Stimulated activated CD8-positive, alpha-beta memory T cell treated with anti-CD3 and anti-CD28 coated beads, Interleukin-7, amount 100 ng/mL, for 1 hour (primary cell): ENCODE results near the gene AHRR.

Source experiments
- DNase-seq, 2 donors: peaks; one replicate each; pipeline ENCODE4 v3.0.0-alpha.2; 2020; ENCODE audit warnings: low read depth in 2 of 2

Gene AHRR

GRCh38 chr5:428754-429452 is 107.4 kb downstream of the AHRR start:
- no peak for DNase-seq

- DNase-seq = no peak
These were observed 108.1 kb downstream of the AHRR start for GRCh38 chr5:429453-430188.

DNA sequence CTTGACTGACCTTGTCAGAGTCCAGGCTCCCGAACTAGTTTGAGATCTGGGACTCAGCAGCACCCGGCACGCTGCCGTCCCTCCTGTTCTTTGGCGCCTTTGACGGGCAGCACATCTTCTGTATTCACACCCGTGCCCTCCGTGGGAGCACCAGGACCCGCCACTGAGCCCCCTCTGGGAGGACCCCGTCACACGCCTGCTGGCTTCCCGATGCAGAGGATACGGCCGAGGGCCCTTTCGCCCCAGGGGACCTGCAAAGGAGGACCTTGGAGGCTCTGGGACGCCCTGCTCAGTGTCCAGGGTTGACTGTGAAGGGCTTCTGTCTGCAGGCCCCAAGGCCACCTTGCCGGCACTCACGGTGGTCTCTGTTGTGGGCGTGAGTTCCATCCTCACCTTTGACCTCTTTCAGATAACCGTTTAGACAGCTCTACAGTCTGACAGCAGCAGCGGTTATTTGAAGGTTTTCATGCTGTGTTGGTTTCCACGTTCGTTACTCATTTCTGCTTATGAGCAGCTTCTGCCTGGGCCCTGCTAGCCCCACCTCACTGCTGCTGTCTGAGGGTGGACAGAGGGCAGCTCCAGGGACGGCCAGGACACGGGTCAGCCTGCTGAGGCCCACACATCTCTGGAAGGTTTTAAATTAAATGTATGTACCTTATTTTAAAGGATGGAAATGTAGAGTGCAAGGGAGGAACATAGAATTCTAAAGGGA is 108.9 kb downstream of the AHRR start:
- no peak for DNase-seq

DNA sequence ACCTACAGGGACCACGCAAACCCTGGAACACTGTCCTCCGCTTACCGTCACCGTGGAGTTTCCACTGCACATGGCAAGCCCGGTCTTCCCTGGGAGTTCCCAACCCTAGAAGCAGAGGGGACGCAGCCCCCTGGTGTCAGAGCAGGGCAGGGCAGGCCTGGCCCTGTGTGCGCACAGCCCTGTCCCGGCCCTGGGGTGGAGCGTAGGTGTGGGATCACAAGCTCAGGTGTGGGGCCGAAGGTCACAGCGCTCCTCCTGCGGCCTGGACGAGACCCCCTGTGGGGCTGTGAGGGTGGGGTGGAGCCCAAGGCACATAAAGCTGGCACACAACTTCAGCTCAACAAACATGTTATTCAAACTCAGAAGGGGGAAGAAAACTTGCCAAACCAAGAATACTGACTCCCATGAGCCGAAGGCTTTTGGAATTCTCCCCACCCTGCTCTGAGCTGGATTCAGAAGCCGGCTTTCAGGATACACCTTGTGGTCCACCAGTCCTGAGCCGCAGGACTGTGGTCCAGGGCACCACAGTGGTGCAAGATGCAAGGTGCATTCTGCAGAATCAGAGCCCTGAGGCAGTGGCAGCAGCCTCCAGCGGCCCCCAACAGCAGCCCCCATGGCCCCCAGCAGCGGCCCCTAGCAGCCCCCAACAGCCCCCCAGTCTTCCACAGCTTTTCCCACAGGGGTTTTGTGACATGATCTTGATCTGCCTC is 109.6 kb downstream of the AHRR start:
- DNase-seq = peak in 1 of 2 donors; percentile 10

- DNase-seq = no peak
These were observed 110.2 kb downstream of the AHRR start for GRCh38 chr5:431711-432050.

DNA sequence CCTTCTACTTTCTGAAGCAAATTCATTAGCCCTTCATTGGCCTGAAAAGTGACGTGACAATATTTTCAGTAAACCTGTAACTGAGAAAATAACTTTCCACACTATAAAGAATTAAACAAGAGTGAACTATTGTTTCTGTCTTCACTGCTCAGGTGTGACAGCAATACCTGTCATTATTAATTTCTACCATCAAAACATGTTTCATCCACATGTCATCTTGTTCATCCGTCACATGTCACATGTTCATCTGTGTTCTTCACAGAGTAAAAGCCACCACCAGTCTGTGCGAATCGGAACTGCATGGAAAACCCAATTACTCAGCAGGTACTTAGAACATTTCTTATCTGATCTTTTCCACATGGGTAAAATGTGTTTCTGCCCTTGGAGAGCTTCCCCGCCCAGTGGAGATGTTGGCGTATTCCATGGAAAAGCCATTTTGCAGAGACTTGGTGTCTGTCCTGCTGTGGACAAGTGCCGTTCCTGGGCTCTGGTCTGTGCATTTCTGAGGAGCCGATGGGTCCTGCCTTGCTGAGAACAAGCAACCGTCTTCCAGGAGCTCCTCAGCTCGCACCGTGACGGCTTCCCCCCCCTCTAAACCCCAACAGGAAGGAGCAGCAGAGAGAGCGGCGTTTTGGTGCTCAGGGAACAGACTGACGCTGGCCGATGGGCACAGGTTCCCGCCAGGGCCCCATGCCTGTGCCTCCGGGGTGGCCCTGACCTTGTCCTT is 110.8 kb downstream of the AHRR start:
- no peak for DNase-seq

- DNase-seq = no peak
These were observed 111.6 kb downstream of the AHRR start for GRCh38 chr5:432928-433791.

- DNase-seq = no peak
These were observed 112.3 kb downstream of the AHRR start for GRCh38 chr5:433836-434235.

DNA sequence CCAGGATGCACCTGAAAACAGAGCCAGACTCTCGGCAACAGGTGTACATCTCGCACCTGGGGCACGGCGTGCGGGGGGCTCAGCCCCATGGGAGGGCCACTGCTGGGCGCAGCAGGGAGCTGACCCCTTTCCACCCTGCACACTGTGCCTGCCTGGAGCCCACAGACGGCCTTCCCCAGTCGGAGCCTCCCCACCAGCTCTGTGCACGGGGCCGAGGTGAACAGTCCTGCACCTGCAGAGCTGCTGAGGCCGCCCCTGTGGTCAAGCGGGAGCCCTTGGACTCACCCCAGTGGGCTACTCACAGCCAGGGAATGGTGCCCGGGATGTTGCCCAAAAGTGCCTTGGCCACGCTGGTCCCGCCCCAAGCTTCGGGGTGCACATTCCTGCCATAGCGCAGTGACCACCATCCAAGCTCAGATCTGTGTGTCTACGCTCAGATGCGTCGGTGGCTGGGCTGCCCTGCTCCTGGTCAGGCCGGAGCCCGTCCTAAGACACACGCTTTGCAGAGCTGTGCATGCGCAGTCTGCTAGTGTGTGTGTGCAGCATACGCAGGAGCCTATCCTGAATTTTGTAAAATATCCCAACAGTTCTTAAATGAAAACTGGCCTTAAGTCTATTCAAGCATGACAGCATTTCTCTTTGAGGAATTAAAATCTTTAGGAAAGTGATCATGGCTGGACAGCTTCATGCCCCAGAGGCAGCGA is 113.1 kb downstream of the AHRR start:
- no peak for DNase-seq

DNA sequence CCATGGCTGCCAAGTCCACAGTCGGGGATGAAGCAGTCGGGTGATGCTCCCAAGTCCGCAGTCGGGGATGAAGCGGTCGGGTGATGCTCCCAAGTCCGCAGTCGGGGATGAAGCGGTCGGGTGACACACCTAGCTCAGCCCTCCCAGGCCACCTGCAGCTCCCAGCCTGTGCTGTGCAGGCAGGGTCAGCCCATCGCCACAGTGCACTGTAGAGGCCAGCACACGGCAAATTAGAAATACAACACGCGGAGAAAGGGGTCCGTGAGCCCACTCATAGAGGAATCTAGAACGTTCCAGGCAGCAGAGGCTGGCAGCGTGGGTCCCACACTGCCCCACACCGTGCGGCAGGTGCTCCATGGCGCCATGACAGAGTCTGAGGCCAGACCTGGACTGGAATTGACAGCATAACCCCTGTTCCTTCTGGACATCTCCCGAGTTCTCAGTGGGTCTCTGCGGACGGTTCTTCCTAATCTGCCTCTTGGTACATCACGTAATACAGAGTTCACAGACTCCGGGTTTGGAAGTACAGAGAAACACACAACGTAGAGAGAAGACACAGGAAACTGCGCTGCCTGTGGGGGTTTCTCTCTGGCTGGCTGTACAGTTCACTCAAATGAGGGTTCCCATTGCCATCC is 113.8 kb downstream of the AHRR start:
- DNase-seq = no peak

DNA sequence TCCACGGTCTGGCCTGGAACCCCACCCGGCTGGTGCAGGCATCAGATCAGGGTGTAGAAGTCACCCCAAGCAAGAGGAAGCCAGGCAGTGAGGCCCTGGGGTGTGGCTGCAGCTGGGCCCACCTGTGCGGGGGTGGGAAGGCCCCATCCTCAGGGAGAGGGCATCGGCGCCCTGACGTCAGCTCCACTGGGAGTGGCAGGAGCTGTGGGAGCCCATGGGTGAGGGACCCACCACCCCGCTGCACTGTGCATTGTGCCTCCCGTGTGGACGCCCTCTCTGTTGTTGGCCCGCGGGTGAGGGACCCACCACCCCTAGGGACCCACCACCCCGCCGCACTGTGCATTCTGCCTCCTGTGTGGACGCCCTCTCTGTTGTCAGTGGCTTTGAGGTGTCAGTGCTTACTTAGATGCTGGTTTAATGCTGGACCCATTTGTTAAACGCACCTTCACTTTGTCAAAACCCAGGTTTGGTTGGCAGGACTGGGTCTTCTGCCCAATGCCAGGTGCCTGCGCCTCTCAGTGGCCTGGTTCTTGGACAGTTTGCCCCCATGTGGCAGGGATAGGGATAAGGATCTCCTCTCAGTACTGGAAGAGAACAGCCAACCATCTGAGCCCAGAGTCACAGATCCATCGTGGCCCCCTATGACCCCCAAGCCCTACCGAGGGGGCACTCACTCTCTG is 114.6 kb downstream of the AHRR start:
- DNase-seq = no peak

DNA sequence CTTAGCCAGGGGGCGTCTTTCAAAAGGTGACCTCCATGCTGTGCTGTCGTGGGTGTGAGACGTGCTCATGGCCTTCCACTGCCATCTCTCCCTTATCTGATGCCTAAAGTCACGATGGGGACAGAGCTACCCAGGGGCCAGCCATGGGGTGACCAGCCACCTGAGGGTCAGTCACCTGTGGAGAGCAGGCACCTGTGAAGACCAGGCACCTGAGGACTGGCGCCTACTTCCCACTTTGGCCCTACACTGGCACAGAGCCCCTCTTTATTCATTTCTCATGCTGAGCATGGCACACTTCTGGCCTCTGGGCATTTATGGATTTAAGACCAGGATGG is 115.1 kb downstream of the AHRR start:
- no peak for DNase-seq

DNA sequence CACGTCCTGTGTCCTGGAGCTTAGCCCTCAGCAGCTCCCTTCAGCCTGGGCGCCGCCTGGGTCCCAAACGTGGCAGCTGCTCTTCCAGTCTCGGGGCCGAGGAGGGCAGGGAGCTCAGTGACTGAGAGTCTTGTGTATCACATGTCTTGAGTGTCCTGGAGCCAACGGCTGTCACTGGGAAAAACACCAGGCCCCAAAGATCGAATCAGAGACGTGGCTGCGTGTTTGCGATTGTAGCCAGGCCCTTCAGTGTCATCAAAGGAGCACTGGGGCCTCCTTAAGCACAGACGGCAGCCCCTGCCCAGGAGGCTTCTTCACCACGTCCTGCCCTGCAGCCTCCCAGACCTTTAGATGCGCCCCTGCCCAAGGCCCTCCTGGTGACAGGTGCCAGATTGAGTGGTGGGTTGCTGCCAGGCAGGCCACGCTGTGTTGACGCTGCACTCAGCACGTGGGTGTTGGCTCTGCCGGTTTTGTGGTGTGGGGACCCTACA is 115.8 kb downstream of the AHRR start:
- no peak for DNase-seq

GRCh38 chr5:438481-438981 is 117.0 kb downstream of the AHRR start:
- no peak for DNase-seq

DNA sequence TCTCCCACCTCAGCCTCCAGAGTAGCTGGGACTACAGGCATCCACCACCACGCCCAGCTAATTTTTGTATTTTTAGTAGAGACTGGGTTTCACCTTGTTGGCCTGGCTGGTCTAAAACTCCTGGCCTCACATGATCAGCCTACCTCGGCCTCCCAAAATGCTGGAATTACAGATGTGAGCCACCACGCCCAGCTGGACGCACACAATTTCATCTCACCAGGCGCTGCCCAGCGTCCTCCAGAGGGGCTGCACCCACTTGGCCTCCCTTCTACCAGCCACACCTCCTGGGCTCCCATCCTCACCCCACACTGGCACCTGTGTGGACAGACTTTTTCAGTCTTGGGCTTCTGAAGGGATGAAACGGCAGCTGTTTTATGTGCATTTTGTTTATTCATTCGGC is 117.7 kb downstream of the AHRR start:
- DNase-seq = no peak

DNA sequence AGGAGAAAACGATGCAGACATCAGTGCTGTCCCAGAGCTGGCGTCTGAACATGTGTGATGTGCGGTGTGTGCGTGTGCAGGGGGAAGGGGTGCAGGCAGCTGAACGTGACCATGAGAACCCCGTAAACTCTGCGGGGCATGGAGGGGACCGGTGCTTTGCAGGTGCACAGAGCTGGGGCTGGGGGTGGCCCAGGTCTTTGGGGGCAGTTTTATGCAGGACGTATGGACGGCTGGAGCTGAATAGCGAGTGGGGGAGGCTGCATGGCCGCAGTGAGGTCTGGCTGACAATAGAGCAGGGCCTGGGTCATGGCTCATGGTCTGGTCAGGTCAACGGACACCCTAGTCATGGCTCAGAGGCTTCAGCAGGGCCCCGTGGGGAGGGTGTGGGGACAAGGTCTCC is 118.1 kb downstream of the AHRR start:
- DNase-seq = no peak

DNA sequence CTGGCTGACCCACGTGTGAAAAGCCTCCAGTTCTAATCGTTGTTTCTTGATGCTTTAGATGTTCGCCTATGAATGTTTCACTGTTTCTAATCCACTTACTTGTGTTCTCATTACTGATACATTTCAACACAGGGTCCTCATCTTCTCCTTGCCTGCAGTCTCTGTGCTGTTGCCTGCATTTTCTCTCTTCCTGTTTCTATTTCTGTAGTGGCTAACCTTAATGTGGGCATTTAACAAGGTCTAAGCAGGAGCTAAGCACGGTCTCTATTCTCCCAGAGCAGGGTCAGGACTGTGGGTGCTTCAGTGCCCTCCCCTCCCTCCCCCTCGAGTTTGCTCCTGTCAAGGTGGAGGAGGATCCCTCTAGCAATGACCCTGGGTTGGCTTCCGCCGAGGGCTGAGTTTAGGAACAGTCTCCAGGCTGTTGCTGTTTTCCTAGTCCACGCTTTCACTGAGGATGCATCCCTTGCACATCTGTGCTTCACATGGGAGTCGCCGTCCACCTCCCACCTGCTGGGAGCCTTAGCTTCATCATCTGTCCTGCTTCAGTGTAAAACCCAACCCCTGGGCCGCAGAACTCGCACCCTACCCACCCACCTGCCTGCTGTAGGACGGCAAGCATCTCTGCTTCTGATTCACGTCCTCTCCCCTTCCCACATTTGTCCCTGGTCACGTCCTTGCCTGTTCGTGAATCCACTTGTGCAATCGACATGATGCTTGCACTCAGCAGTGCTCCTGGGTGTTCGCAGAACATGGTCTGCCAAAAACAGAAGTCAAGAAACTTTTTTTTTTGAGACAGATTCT is 119.1 kb downstream of the AHRR start:
- no peak for DNase-seq

- no peak for DNase-seq
These were observed 120.5 kb downstream of the AHRR start for GRCh38 chr5:441996-442334.
